ENCODE results near the gene AP1G2. TPM values are rescaled to one million over a fixed set of nuclear protein-coding genes. Genes with fewer than 3 reads are reported as not detected.

Gene AP1G2
- total and polyA plus RNA-seq, 2 of the 4 experiments (the other 2 are of a cell fraction): 2.9 to 19.2 TPM

- H3K9ac ChIP-seq (ENCODE audit: low read depth, low read length): no peak overlapping the region
- H3K4ac ChIP-seq (ENCODE audit: low read depth, low read length): no peak overlapping the region
- no peaks in the 10 kb centered on the region for H3K36me3 ChIP-seq (ENCODE audit: control insufficient read depth, insufficient read depth, low read length)
- no peak overlapping the region for H2AFZ ChIP-seq (replicated peaks; ENCODE audit: low read length, poor library complexity)
- H2AK9ac ChIP-seq (replicated peaks; ENCODE audit: low read depth, low read length, poor library complexity): no peak overlapping the region
- no peak overlapping the region for H3K56ac ChIP-seq (ENCODE audit: extremely low read depth, insufficient read depth, low read length)
- H3K23ac ChIP-seq (ENCODE audit: low read depth, low read length): no peak overlapping the region
- H3K9me1 ChIP-seq (ENCODE audit: insufficient read depth, low read length): no peaks in the 10 kb centered on the region
- no peak overlapping the region for H3K4me3 ChIP-seq (ENCODE audit: insufficient read depth, low read depth, low read length)
- H3K9me3 ChIP-seq (ENCODE audit: control insufficient read depth, insufficient read depth, low read length): no peaks in the 10 kb centered on the region
- in situ Hi-C loops (cut with MboI; ENCODE audit: low sequenced_read_pairs): no loop called here
- ChIA-PET CTCF (no interaction called here), POLR2A (ENCODE audit: unreplicated experiment) (no interaction called here)
- dilution Hi-C loops (cut with HindIII; ENCODE audit: low sequenced_read_pairs, unreplicated experiment): no loop called here
- H3K18ac ChIP-seq (ENCODE audit: low read depth, low read length): no peak overlapping the region
- H3K14ac ChIP-seq (replicated peaks; ENCODE audit: low read depth, low read length): no peak overlapping the region
- no peak overlapping the region for H2AK5ac ChIP-seq (ENCODE audit: low read depth, low read length)
- H2BK5ac ChIP-seq (ENCODE audit: low read depth, low read length, poor library complexity, severe bottlenecking): no peak overlapping the region
- intact Hi-C loops (cut with micrococcal nuclease): no loop called here
- H4K5ac ChIP-seq (ENCODE audit: low read depth, low read length): no peak overlapping the region
- no peak overlapping the region for H4K8ac ChIP-seq (ENCODE audit: low read depth in 2 of 2, low read length in 2 of 2)
- H2BK120ac ChIP-seq (ENCODE audit: low read depth, low read length): no peak overlapping the region
- no peaks in the 10 kb centered on the region; the same call in 1 of the 2 replicates for H4K20me1 ChIP-seq (ENCODE audit: insufficient read depth, low read length)
- no peak overlapping the region for H2BK15ac ChIP-seq (ENCODE audit: low read depth, low read length)
- H4K91ac ChIP-seq (ENCODE audit: insufficient read depth, low read depth, low read length): no peak overlapping the region
- no peak overlapping the region for H3K4me2 ChIP-seq (ENCODE audit: low read depth, low read length)
- no peak overlapping the region for H3K27ac ChIP-seq (ENCODE audit: insufficient read depth, low read length)
- no TSS peak for BruUV-seq (replicated peaks)
- WGBS, 2 experiments (ENCODE audit: extremely low coverage in 2 of 2, insufficient read length in 1 of 2): 61% methylated on average over 2 of the region's 4 CpGs; no CpG with 5 or more reads in 1 of the 2 experiments
- H3K4me1 ChIP-seq (ENCODE audit: control insufficient read depth, insufficient read depth, low read length): peaks cover 6% of the 10 kb centered on the region
- no peak for TF ChIP-seq RFX5 (IDR thresholded peaks at IDR 0.05; ENCODE audit: low read depth, low read length)
- TF ChIP-seq FOS (IDR thresholded peaks at IDR 0.05; ENCODE audit: low read depth, low read length): no peak
- TF ChIP-seq MAZ (IDR thresholded peaks at IDR 0.05; ENCODE audit: borderline replicate concordance, low read depth, low read length): no peak
- TF ChIP-seq MAFK (IDR thresholded peaks at IDR 0.05; ENCODE audit: low read depth, low read length): no peak
- TF ChIP-seq ELK1 (IDR thresholded peaks at IDR 0.05; ENCODE audit: borderline replicate concordance, low read depth, low read length): no peak
- no peak for TF ChIP-seq CHD1 (IDR thresholded peaks at IDR 0.05; ENCODE audit: low read depth, low read length)
- H3K27me3 ChIP-seq (ENCODE audit: control insufficient read depth, insufficient read depth, low read length): no peaks in the 10 kb centered on the region
- no peaks in the 10 kb centered on the region for H3K79me1 ChIP-seq (ENCODE audit: low read depth in 1 of 2, low read length in 2 of 2)
- DNase-seq (no peak), ATAC-seq (ENCODE audit: low read depth) (no peak)
- no peak overlapping the region for H2BK20ac ChIP-seq (ENCODE audit: low read depth, low read length)
Measured at GRCh38 chr14:23535943-23536342, 31.6 kb downstream of the AP1G2 start.

Data from IMR-90 (cell line).